C1 segment of cervical spinal cord (tissue), 14 donors: ENCODE measurements around the gene TRAF2.

ENCODE experiments used
- DNase-seq, 14 donors: peaks; one replicate each; lab custom pipeline; 2025; lab: John Stamatoyannopoulos, UW

Gene TRAF2

DNA sequence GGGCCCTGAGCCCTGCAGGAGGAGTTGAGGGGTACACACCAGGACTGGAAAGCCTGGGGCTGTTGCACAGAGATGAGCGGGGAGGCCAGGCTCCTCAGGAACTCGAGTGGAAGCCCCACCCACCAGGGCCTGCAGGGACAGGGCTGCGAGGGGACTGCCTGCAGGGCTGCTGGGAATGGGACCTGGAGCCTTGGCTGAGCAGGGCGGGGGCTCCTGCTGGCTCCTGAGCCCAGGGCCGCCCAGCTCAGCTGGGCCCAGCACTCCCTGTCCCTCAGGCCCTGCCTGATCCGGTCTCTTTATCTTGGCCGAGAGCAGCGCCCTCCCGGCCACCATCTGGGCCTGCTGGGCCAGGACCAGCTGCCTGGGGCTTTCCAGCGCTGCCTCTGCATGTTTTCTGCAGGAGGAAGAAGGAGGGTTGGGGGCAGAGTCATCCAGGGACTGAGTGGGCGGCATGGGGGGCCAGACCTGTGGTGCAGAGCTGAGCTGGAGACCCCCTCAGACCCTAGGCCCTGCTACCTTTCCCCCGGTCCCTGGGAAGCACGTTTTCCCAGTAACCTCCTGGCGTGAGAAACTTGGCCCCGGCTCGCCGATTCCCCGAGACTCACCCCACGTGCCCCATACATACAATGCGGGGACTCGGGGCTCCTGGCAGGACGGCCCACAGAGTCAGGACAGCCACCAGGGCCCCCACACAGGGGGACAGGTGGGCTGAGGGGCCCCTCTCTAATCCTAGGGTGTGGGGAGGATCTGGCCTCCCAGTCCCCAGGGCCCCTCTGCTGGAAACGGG lies 75.2 kb downstream of the TRAF2 start:
- peak in 7 of 14 donors; percentile 19 to 89 (median 42) for DNase-seq

GRCh38 chr9:136962163-136962562 lies 75.8 kb downstream of the TRAF2 start:
- no peak for DNase-seq

DNA sequence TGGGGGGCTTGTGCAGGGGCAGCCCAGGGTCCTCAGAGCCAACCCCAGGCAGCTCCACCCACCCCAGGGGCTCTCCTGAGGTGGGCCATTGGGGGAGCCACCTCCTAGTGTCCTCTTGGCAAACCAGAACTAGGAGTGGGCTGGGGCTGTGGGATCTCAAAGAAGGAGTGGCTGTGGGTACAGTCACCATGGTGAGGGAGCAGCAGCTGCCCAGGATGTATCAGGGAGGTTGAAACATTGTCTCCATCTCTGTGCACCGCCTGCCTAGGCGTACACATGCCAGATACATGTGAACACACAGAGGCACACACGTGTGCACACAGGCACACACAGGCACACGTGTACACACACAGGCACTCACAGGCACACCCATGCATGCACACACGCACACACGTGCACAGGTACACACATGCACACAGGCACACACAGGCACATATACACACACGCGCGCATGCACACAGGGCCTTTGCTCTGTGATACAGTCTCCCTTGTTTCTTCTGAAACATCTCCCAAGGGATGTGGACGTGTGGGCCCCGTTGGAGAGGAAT lies 76.5 kb downstream of the TRAF2 start:
- DNase-seq, result no peak

GRCh38 chr9:136963341-136963740 lies 77.0 kb downstream of the TRAF2 start:
- DNase-seq, result peak in 1 of 14 donors; percentile 11

DNA sequence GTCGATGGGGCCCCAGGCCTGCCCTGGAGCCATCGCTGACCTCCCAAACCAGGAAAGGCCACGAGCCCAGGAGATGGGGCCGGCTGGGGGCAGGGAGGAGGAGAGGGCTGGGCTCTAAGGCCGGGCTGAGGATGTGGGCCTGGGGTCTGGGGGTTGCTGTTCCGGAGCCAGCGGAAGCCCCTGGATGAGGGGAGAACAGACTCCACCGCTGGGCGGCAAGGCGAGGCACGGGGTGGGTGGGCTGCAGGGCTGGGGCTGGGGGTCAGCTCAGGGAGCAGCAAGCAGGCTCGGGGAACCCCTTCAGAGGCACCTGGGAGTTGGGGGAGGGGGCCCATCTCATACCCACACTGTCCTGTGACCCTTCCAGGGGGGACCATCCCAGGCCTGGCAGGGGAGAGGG lies 77.4 kb downstream of the TRAF2 start:
- DNase-seq, result no peak

- no peak for DNase-seq
These were observed 77.9 kb downstream of the TRAF2 start for GRCh38 chr9:136964171-136964689.

- no peak for DNase-seq
These were observed 78.6 kb downstream of the TRAF2 start for GRCh38 chr9:136964833-136965422.

- peak in 12 of 14 donors; percentile 32 to 82 (median 62) for DNase-seq
These were observed 79.6 kb downstream of the TRAF2 start for GRCh38 chr9:136965771-136966484.

GRCh38 chr9:136968333-136969127 lies 82.2 kb downstream of the TRAF2 start:
- DNase-seq, result no peak

- DNase-seq, result no peak
These were observed 82.8 kb downstream of the TRAF2 start for GRCh38 chr9:136969150-136969549.

GRCh38 chr9:136969774-136970173 lies 83.5 kb downstream of the TRAF2 start:
- no peak for DNase-seq

DNA sequence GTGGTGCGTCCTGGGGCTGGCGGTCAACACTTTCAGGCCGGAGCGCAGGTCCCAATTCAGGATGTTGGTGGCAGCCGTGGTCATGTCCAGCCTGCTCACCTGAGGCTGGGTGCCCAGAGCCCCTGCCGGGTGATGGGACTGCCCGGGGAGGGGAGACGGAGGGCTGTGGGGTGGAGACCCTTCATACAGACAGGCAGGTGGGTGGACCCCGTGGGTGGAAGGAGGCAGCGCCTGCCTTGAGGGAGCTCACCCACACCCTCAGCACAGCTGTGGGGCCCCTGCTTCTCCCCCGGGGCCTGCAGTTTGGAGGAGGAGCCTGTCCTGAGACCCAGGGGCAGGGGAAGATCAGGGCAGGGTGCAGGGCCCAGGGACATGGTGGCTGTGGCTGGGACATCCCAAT lies 84.0 kb downstream of the TRAF2 start:
- DNase-seq, result no peak

GRCh38 chr9:136971746-136972145 lies 85.4 kb downstream of the TRAF2 start:
- DNase-seq, result no peak

- DNase-seq, result no peak
These were observed 86.0 kb downstream of the TRAF2 start for GRCh38 chr9:136972335-136972734.

DNA sequence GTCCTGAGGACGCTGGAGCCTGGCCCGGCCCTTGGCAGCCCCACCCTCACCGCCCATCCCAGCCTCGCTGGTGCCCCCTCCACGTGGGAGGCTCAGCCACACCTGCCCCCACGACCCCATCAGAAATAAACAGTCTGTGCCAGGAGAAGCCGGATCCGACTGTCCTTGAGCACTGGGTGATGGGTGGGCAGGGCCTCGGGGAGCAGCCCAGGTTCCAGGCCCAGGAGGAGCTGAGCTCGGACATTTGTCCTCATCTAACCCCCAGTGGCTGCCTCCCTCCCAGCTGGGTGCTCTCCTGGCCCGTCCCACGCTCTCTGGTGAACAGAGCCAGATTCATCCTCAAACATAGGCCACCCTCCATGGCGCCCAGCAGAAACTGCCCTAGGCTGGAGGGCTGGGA lies 86.4 kb downstream of the TRAF2 start:
- DNase-seq, result no peak

- DNase-seq, result no peak
These were observed 87.6 kb downstream of the TRAF2 start for GRCh38 chr9:136973618-136974617.

- peak in 1 of 14 donors; percentile 62 for DNase-seq
These were observed 88.7 kb downstream of the TRAF2 start for GRCh38 chr9:136974817-136975535.

GRCh38 chr9:136975644-136976043 lies 89.3 kb downstream of the TRAF2 start:
- DNase-seq, result peak in 12 of 14 donors; percentile 35 to 81 (median 62)
